Stimulated activated CD8-positive, alpha-beta memory T cell treated with anti-CD3 and anti-CD28 coated beads, Interleukin-7, amount 100 ng/mL, for 24 hours (primary cell): ENCODE measurements around the gene SLC35A3.

Experiments used
- DNase-seq: peaks from one replicate; pipeline ENCODE4 v3.0.0-alpha.2; 2020; ENCODE audit warnings: low read depth

Gene SLC35A3

DNA sequence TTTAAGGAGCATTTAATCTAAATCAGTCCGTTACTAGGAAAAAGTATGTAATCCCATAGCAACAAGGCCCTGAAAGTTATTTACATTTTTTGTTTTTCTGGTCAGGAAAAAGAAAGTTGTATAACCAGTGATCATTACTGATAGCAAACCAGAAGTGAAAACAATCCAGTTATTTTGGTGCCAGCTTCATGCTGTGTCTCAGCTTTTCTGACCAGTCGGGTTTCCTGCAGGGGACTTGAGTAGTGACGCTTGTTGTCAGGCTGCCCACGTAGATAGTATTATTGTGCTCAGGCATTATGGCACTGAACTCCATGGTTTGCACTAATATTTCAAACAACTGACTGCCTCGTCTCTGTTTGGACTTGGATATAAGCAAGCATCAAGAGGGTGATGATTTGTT, 107.7 kb downstream of the SLC35A3 start:
- DNase-seq = no peak

DNA sequence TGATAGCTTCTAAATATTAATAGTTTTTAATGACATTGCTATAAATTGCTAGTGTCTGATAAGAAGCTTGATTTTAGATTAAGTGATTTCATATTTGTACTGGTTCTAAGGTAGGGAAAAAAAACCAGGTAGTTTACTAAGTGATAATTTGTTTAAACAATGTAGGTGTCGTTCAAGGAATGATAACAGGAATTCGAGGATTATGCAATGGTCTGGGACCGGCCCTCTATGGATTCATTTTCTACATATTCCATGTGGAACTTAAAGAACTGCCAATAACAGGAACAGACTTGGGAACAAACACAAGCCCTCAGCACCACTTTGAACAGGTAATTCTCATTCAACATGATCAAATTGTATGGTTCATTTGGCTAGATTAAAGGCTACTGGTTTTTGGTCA, 110.5 kb downstream of the SLC35A3 start:
- no peak for DNase-seq
